WI38 (cell line): ENCODE measurements around the gene ABTB2.

Experiments
- H3K4me3 ChIP-seq: 2 replicates; pipeline ENCODE4 v1.5.1; 2011; ENCODE audit warnings: low read depth, mild to moderate bottlenecking, control low read depth, low read length
- CTCF ChIP-seq: IDR thresholded peaks from 2 replicates; pipeline ENCODE4 v1.5.1; 2012; ENCODE audit warnings: low read depth, mild to moderate bottlenecking, control low read depth, low read length

Gene ABTB2

GRCh38 chr11:34111722-34112270 lies 246.0 kb downstream of the ABTB2 start:
- no peak for TF ChIP-seq CTCF
- no peak overlapping the region for H3K4me3 ChIP-seq

- H3K4me3 ChIP-seq: peak overlapping the region; percentile 91
- TF ChIP-seq CTCF: no peak
These were observed 251.8 kb downstream of the ABTB2 start for GRCh38 chr11:34105957-34106504.

- 0 out of 2 replicates have a peak, but pooled peaks have one; percentile 4 for TF ChIP-seq CTCF
- H3K4me3 ChIP-seq: peak within 1 kb of the TSS; percentile 91
These were observed 252.5 kb downstream of the ABTB2 start, which contains the start of gene NAT10 for GRCh38 chr11:34105079-34105956. Gene NAT10 (plus strand): TSS chr11:34105629. CDS start chr11:34108226, 2,597 bp downstream.

- peak overlapping the region; percentile 91 for H3K4me3 ChIP-seq
- TF ChIP-seq CTCF: no peak
These were observed 253.1 kb downstream of the ABTB2 start for GRCh38 chr11:34104680-34105078.
